ENCODE results near the gene FOXP4. TPM values are rescaled to one million over a fixed set of nuclear protein-coding genes. Genes with fewer than 3 reads are reported as not detected.

FOXP4 gene
- total and polyA plus RNA-seq, 2 of the 13 experiments (the other 11 are each of a cell fraction or from before 2014, with no cell fraction given): 11.0 to 12.4 TPM

DNA sequence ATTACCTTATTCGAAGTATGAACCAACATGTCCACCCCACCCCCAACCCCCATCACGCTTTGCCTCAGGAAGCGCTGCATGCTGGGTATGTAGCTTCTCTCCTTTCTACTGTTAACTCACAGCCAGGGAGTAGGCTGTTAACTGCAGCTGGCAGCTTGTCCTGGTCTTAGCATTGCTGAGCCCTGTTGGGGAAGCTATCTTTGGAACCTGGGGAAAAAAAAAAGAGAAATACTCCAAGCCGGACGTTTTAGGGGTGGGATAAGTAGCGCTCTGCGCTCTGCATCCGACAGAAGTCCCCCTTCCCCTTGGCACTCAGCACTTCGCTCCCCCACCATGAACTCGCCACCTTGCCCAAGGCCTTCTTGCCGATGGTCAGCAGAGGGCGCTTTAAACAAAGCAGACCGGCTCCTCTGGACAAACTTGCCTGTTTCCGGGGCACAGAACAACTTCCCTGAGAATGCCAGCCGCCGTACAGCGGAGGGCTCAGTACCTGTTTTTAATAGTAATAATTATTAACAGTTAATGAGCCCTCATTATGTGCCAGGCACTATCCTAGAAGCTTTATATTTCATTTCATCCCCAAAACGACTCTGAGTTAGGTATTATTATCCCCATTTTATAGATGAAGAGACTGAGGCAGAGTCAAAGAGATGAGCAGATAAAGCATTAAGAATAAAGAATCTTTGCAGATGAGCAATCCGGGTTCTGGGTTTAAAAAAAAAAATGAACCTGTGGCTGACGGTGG lies 56.9 kb downstream of the FOXP4 start (continued):
- TF ChIP-seq, protein P1, sequence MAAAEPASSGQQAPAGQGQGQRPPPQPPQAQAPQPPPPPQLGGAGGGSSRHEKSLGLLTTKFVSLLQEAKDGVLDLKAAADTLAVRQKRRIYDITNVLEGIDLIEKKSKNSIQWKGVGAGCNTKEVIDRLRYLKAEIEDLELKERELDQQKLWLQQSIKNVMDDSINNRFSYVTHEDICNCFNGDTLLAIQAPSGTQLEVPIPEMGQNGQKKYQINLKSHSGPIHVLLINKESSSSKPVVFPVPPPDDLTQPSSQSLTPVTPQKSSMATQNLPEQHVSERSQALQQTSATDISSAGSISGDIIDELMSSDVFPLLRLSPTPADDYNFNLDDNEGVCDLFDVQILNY (CRISPR knock-in tag; conservative IDR thresholded peaks at IDR 0.05): 0 out of 2 replicates have a peak, but pooled peaks have one; percentile 21
- TF ChIP-seq, protein P2, sequence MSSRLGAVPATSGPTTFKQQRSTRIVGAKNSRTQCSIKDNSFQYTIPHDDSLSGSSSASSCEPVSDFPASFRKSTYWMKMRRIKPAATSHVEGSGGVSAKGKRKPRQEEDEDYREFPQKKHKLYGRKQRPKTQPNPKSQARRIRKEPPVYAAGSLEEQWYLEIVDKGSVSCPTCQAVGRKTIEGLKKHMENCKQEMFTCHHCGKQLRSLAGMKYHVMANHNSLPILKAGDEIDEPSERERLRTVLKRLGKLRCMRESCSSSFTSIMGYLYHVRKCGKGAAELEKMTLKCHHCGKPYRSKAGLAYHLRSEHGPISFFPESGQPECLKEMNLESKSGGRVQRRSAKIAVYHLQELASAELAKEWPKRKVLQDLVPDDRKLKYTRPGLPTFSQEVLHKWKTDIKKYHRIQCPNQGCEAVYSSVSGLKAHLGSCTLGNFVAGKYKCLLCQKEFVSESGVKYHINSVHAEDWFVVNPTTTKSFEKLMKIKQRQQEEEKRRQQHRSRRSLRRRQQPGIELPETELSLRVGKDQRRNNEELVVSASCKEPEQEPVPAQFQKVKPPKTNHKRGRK (CRISPR knock-in tag; IDR thresholded peaks at IDR 0.05): no peak
- TF ChIP-seq, protein P3, sequence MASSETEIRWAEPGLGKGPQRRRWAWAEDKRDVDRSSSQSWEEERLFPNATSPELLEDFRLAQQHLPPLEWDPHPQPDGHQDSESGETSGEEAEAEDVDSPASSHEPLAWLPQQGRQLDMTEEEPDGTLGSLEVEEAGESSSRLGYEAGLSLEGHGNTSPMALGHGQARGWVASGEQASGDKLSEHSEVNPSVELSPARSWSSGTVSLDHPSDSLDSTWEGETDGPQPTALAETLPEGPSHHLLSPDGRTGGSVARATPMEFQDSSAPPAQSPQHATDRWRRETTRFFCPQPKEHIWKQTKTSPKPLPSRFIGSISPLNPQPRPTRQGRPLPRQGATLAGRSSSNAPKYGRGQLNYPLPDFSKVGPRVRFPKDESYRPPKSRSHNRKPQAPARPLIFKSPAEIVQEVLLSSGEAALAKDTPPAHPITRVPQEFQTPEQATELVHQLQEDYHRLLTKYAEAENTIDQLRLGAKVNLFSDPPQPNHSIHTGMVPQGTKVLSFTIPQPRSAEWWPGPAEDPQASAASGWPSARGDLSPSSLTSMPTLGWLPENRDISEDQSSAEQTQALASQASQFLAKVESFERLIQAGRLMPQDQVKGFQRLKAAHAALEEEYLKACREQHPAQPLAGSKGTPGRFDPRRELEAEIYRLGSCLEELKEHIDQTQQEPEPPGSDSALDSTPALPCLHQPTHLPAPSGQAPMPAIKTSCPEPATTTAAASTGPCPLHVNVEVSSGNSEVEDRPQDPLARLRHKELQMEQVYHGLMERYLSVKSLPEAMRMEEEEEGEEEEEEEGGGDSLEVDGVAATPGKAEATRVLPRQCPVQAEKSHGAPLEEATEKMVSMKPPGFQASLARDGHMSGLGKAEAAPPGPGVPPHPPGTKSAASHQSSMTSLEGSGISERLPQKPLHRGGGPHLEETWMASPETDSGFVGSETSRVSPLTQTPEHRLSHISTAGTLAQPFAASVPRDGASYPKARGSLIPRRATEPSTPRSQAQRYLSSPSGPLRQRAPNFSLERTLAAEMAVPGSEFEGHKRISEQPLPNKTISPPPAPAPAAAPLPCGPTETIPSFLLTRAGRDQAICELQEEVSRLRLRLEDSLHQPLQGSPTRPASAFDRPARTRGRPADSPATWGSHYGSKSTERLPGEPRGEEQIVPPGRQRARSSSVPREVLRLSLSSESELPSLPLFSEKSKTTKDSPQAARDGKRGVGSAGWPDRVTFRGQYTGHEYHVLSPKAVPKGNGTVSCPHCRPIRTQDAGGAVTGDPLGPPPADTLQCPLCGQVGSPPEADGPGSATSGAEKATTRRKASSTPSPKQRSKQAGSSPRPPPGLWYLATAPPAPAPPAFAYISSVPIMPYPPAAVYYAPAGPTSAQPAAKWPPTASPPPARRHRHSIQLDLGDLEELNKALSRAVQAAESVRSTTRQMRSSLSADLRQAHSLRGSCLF (CRISPR knock-in tag; IDR thresholded peaks at IDR 0.05; ENCODE audit: borderline replicate concordance): no peak
- no peak for TF ChIP-seq ZNF335 (CRISPR knock-in tag; IDR thresholded peaks at IDR 0.05)
- no peak for TF ChIP-seq ZNF383 (CRISPR knock-in tag; IDR thresholded peaks at IDR 0.05; ENCODE audit: borderline replicate concordance)
- TF ChIP-seq ZNF224 (CRISPR knock-in tag; IDR thresholded peaks at IDR 0.05): no peak
- no peak for TF ChIP-seq POLR2AphosphoS5 (IDR thresholded peaks at IDR 0.05; ENCODE audit: low read depth, low read length)
- TF ChIP-seq, protein P4, sequence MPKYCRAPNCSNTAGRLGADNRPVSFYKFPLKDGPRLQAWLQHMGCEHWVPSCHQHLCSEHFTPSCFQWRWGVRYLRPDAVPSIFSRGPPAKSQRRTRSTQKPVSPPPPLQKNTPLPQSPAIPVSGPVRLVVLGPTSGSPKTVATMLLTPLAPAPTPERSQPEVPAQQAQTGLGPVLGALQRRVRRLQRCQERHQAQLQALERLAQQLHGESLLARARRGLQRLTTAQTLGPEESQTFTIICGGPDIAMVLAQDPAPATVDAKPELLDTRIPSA (CRISPR knock-in tag; IDR thresholded peaks at IDR 0.05; ENCODE audit: borderline replicate concordance): no peak
- TF ChIP-seq NONO (IDR thresholded peaks at IDR 0.05): no peak
- 0 out of 2 replicates have a peak, but pooled peaks have one; percentile 38 for TF ChIP-seq NONO (CRISPR knock-in tag; conservative IDR thresholded peaks at IDR 0.05)
- no peak for TF ChIP-seq SMARCE1 (IDR thresholded peaks at IDR 0.05; ENCODE audit: borderline replicate concordance)
- TF ChIP-seq, protein P5, sequence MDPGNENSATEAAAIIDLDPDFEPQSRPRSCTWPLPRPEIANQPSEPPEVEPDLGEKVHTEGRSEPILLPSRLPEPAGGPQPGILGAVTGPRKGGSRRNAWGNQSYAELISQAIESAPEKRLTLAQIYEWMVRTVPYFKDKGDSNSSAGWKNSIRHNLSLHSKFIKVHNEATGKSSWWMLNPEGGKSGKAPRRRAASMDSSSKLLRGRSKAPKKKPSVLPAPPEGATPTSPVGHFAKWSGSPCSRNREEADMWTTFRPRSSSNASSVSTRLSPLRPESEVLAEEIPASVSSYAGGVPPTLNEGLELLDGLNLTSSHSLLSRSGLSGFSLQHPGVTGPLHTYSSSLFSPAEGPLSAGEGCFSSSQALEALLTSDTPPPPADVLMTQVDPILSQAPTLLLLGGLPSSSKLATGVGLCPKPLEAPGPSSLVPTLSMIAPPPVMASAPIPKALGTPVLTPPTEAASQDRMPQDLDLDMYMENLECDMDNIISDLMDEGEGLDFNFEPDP (CRISPR knock-in tag; conservative IDR thresholded peaks at IDR 0.05): no peak
- no peak for TF ChIP-seq CBX1 (IDR thresholded peaks at IDR 0.05; ENCODE audit: low read depth)
- no peak for TF ChIP-seq CBFB (CRISPR knock-in tag; IDR thresholded peaks at IDR 0.05)
- no peak for TF ChIP-seq ZNF607 (CRISPR knock-in tag; IDR thresholded peaks at IDR 0.05; ENCODE audit: borderline replicate concordance)
- no peak for TF ChIP-seq PCBP2 (optimal IDR thresholded peaks at IDR 0.05; ENCODE audit: low read depth, low read length, poor library complexity, severe bottlenecking)
- TF ChIP-seq WIZ (CRISPR knock-in tag; IDR thresholded peaks at IDR 0.05): no peak; the same call in 1 of the 2 replicates
- 0 out of 2 replicates have a peak, but pooled peaks have one; percentile 45 for TF ChIP-seq AHR (CRISPR knock-in tag; IDR thresholded peaks at IDR 0.05)

All from HepG2 (cell line).